T-helper 2 cell treated with Interferon-gamma antibody and Interleukin-4, amounts not matched to agents 100 ng/mL and 5 ng/mL, for 36 hours (primary cell): ENCODE results near the gene NFKB2. TPM values are rescaled to one million over a fixed set of nuclear protein-coding genes. Genes with fewer than 3 reads are reported as not detected.

Experiments
- intact Hi-C: fragments of 100-400 bp; cut with micrococcal nuclease; formaldehyde crosslinking; loops from one replicate; pipeline ENCODE4 v1.15.1; 2023
- total RNA-seq: library from RNA; stranded (reverse); gene quantifications from 2 replicates; pipeline ENCODE4 v1.2.3, GENCODE V29; 2022

NFKB2 gene
- total RNA-seq, 1 donor from 2014 or later = 111 TPM

- intact Hi-C loops = loop anchor here (1.0 to 5.0 kb wide), 8 partner anchors 11 to 1701 kb away; partner anchors contain the start of genes ACTR1A, CUEDC2, NFKB2 and PPRC1
Observed at GRCh38 chr10:102420714-102421506, 25.4 kb downstream of the NFKB2 start, which contains the start of gene FBXL15. FBXL15 (plus strand) TSS chr10:102420836; CDS start chr10:102421130, 294 bp downstream.

- intact Hi-C loops = loop anchor here (1.0 to 5.0 kb wide), 8 partner anchors 11 to 1701 kb away; partner anchors contain the start of genes ACTR1A, CUEDC2, NFKB2 and PPRC1
Observed at GRCh38 chr10:102421507-102421756, 25.9 kb downstream of the NFKB2 start.

- intact Hi-C loops = loop anchor here (1.0 to 5.0 kb wide), 9 partner anchors 10 to 1700 kb away; partner anchors contain the start of genes ACTR1A, CUEDC2, NFKB2 and PPRC1
Observed at GRCh38 chr10:102421757-102422512, 26.4 kb downstream of the NFKB2 start.

GRCh38 chr10:102422545-102423129 lies 27.1 kb downstream of the NFKB2 start:
- intact Hi-C loops = loop anchor here (1.0 to 5.0 kb wide), 5 partner anchors 40 to 1700 kb away; partner anchors contain the start of genes PPRC1, SFR1 and TRIM8

GRCh38 chr10:102423372-102423968 lies 28.0 kb downstream of the NFKB2 start:
- intact Hi-C loops = loop anchor here (5.0 kb wide), 4 partner anchors 39 to 1699 kb away; partner anchors contain the start of genes PPRC1, SFR1 and TRIM8

- intact Hi-C loops = loop anchor here (5.0 kb wide), 4 partner anchors 38 to 1698 kb away; partner anchors contain the start of genes PPRC1, SFR1 and TRIM8
Observed at GRCh38 chr10:102424145-102424544, 28.6 kb downstream of the NFKB2 start.

GRCh38 chr10:102424916-102425315 lies 29.4 kb downstream of the NFKB2 start:
- intact Hi-C loops = loop anchor here (5.0 kb wide), 4 partner anchors 37 to 1697 kb away; partner anchors contain the start of genes PPRC1, SFR1 and TRIM8

- intact Hi-C loops = no loop called here
Observed at GRCh38 chr10:102425444-102425843, 29.9 kb downstream of the NFKB2 start.

- intact Hi-C loops = no loop called here
Observed at GRCh38 chr10:102426803-102427287, 31.3 kb downstream of the NFKB2 start.

GRCh38 chr10:102429468-102429867 lies 34.0 kb downstream of the NFKB2 start:
- intact Hi-C loops = no loop called here

GRCh38 chr10:102431452-102432124 lies 36.1 kb downstream of the NFKB2 start:
- intact Hi-C loops = loop anchor here (1.0 to 2.0 kb wide), 7 partner anchors 10 to 279 kb away; partner anchors contain the start of genes ACTR1A and NOLC1

GRCh38 chr10:102432162-102432950 lies 36.9 kb downstream of the NFKB2 start, which contains the start of gene CUEDC2:
CUEDC2 (minus strand) TSS chr10:102432574; CDS start chr10:102425188, 7,386 bp downstream.
- intact Hi-C loops = loop anchor here (1.0 to 2.0 kb wide), 7 partner anchors 11 to 280 kb away; partner anchors contain the start of genes ACTR1A and NOLC1

- intact Hi-C loops = loop anchor here (2.0 kb wide), 1 partner anchor 45 kb away; no protein-coding TSS in a partner anchor
Observed at GRCh38 chr10:102433619-102434046, 38.1 kb downstream of the NFKB2 start.

GRCh38 chr10:102434394-102435132 lies 39.1 kb downstream of the NFKB2 start:
- intact Hi-C loops = no loop called here

GRCh38 chr10:102435133-102435497 lies 39.6 kb downstream of the NFKB2 start:
- intact Hi-C loops = no loop called here

- intact Hi-C loops = no loop called here
Observed at GRCh38 chr10:102435529-102436233, 40.2 kb downstream of the NFKB2 start.

- intact Hi-C loops = no loop called here
Observed at GRCh38 chr10:102436312-102436711, 40.8 kb downstream of the NFKB2 start.

- intact Hi-C loops = no loop called here
Observed at GRCh38 chr10:102437515-102437914, 42.0 kb downstream of the NFKB2 start.
